Nephron progenitor cell (in vitro differentiated cells): ENCODE results near the gene TNNT3.

Experiments used
- DNase-seq: peaks from one replicate; pipeline ENCODE4 v3.0.0; 2021
- H3K27ac Mint-ChIP-seq: 2 replicates; pipeline ENCODE4 v1.8.0; 2021; ENCODE audit warnings: mild to moderate bottlenecking, moderate library complexity, mixed read lengths
- H3K27me3 Mint-ChIP-seq: 2 replicates; pipeline ENCODE4 v1.8.0; 2021; ENCODE audit warnings: mild to moderate bottlenecking, low read depth, mixed read lengths; ENCODE audit not compliant: poor library complexity
- H3K36me3 Mint-ChIP-seq: 2 replicates; pipeline ENCODE4 v1.8.0; 2021; ENCODE audit warnings: low read depth, mixed read lengths
- H3K4me1 Mint-ChIP-seq: 2 replicates; pipeline ENCODE4 v1.8.0; 2021; ENCODE audit warnings: mixed read lengths
- H3K4me3 Mint-ChIP-seq: 2 replicates; pipeline ENCODE4 v1.8.0; 2021; ENCODE audit warnings: mild to moderate bottlenecking, moderate library complexity, mixed read lengths
- H3K9me3 Mint-ChIP-seq: 2 replicates; pipeline ENCODE4 v1.8.0; 2021; ENCODE audit warnings: mild to moderate bottlenecking, moderate library complexity, mixed read lengths
- CTCF ChIP-seq: fragments of 200-600 bp; sonication (generic); IDR thresholded peaks from 2 replicates; pipeline ENCODE4 v1.5.0; 2021; ENCODE audit warnings: antibody characterized with exemption

TNNT3 gene

GRCh38 chr11:1947592-1948237 is 28.2 kb downstream of the TNNT3 start:
- Mint-ChIP-seq H3K36me3 (no peaks in the 10 kb centered on the region), H3K27me3 (no peaks in the 10 kb centered on the region), H3K27ac (no peak overlapping the region), H3K4me3 (no peak overlapping the region), H3K9me3 (no peaks in the 10 kb centered on the region), H3K4me1 (peaks cover 13% of the 10 kb centered on the region)
- no peak for TF ChIP-seq CTCF
- no peak for DNase-seq

- no peaks in the 10 kb centered on the region for H3K36me3 Mint-ChIP-seq
- H3K4me1 Mint-ChIP-seq: peaks cover 8% of the 10 kb centered on the region
- H3K9me3 Mint-ChIP-seq: no peaks in the 10 kb centered on the region
- no peak overlapping the region for H3K4me3 Mint-ChIP-seq
- DNase-seq: no peak
- TF ChIP-seq CTCF: no peak
- no peaks in the 10 kb centered on the region for H3K27me3 Mint-ChIP-seq
- no peak overlapping the region for H3K27ac Mint-ChIP-seq
Measured at GRCh38 chr11:1948389-1948788, 28.9 kb downstream of the TNNT3 start.

GRCh38 chr11:1949302-1949701 is 29.8 kb downstream of the TNNT3 start:
- no peaks in the 10 kb centered on the region for H3K36me3 Mint-ChIP-seq
- H3K9me3 Mint-ChIP-seq: no peaks in the 10 kb centered on the region
- no peak for DNase-seq
- H3K27ac Mint-ChIP-seq: no peak overlapping the region
- no peak for TF ChIP-seq CTCF
- H3K4me1 Mint-ChIP-seq: no peaks in the 10 kb centered on the region
- H3K4me3 Mint-ChIP-seq: no peak overlapping the region
- H3K27me3 Mint-ChIP-seq: no peaks in the 10 kb centered on the region

- Mint-ChIP-seq H3K9me3 (no peaks in the 10 kb centered on the region), H3K27me3 (no peaks in the 10 kb centered on the region)
Measured at GRCh38 chr11:1949922-1950321, 30.4 kb downstream of the TNNT3 start.

GRCh38 chr11:1952806-1953482 is 33.4 kb downstream of the TNNT3 start:
- no peaks in the 10 kb centered on the region for H3K36me3 Mint-ChIP-seq
- H3K27ac Mint-ChIP-seq: no peak overlapping the region
- no peaks in the 10 kb centered on the region for H3K9me3 Mint-ChIP-seq
- H3K4me1 Mint-ChIP-seq: no peaks in the 10 kb centered on the region
- H3K4me3 Mint-ChIP-seq: no peak overlapping the region
- no peaks in the 10 kb centered on the region for H3K27me3 Mint-ChIP-seq
- TF ChIP-seq CTCF: no peak
- no peak for DNase-seq

More at GRCh38 chr11:1949922-1950321, 30.4 kb downstream of the TNNT3 start:
- DNase-seq: no peak
- no peak for TF ChIP-seq CTCF
- Mint-ChIP-seq H3K4me3 (no peak overlapping the region), H3K27ac (no peak overlapping the region), H3K4me1 (no peaks in the 10 kb centered on the region), H3K36me3 (no peaks in the 10 kb centered on the region)
